VCaP (cell line): ENCODE data around the gene BIK.

Experiments used
- H3K27ac ChIP-seq: fragments of 450-650 bp; 2 replicates; pipeline ENCODE4 v1.5.1; 2017
- CTCF ChIP-seq: fragments of 450-650 bp; conservative IDR thresholded peaks from 2 replicates; pipeline ENCODE4 v1.5.1; 2017; ENCODE audit warnings: mild to moderate bottlenecking, moderate library complexity

The BIK gene

GRCh38 chr22:43118953-43119458 is 8.5 kb downstream of the BIK start:
- peak overlapping the region; percentile 98 for H3K27ac ChIP-seq

DNA sequence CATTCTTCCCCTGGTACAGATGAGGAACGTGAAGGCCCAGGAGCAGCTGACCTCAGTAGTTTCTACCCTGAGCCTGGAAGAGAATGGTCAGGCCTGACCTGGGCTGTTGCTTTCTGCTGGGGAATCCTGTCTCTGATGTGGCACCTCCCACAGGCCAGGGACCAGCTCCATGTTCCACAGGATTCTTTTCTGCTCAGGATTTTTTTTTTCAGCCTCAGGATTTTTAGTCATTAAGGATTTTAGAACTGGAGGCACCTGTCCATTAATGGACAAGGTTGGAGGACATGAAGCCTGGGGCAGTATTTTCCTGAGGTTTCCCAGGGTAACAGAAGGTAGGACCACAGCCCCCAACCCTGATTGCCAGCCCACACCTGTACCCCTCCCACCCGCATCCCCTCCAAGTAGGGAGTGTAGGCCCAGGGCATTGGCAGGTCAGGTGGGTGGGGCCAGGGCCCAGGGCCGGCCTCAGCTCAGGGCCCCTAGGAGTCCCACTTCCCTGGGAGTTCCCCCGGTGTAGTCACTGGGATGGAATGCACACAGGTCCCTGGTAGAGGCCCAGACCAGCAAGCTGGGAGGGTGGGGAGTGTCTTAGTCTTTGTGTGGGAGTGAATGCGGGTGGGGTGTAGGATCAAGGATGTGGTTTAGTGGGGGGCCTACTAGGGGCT is 16.1 kb downstream of the BIK start:
- no peak for TF ChIP-seq CTCF

More at GRCh38 chr22:43118953-43119458, 8.5 kb downstream of the BIK start:
- no peak for TF ChIP-seq CTCF

GRCh38 chr22:43127166-43127908 is 16.8 kb downstream of the BIK start:
- no peak for TF ChIP-seq CTCF

More for the DNA sequence above, 16.1 kb downstream of the BIK start:
- peak overlapping the region; percentile 3; the same call in 1 of the 2 replicates for H3K27ac ChIP-seq

GRCh38 chr22:43128116-43128515 is 17.6 kb downstream of the BIK start:
- no peak overlapping the region for H3K27ac ChIP-seq

More at GRCh38 chr22:43127166-43127908, 16.8 kb downstream of the BIK start:
- peak overlapping the region; percentile 3; the same call in 1 of the 2 replicates for H3K27ac ChIP-seq

DNA sequence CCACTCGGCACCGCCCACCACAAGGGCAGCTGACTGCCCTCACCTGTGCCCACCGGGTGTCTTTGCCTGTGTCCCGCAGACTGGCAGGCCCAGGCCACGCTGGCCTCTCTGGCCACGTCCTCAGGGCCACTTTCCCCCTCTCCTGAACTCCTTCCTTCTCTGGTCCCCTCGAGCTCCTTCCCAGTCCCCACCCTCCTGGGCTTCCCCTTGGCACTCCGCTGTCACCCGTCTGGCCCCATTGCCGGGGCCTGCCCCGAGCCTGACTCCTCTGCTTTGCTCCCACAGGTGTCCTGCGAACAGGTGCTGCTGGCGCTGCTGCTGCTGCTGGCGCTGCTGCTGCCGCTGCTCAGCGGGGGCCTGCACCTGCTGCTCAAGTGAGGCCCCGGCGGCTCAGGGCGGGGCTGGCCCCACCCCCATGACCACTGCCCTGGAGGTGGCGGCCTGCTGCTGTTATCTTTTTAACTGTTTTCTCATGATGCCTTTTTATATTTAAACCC is 18.4 kb downstream of the BIK start:
- TF ChIP-seq CTCF = no peak
- peak overlapping the region; percentile 15 for H3K27ac ChIP-seq

More at GRCh38 chr22:43128116-43128515, 17.6 kb downstream of the BIK start:
- no peak for TF ChIP-seq CTCF

DNA sequence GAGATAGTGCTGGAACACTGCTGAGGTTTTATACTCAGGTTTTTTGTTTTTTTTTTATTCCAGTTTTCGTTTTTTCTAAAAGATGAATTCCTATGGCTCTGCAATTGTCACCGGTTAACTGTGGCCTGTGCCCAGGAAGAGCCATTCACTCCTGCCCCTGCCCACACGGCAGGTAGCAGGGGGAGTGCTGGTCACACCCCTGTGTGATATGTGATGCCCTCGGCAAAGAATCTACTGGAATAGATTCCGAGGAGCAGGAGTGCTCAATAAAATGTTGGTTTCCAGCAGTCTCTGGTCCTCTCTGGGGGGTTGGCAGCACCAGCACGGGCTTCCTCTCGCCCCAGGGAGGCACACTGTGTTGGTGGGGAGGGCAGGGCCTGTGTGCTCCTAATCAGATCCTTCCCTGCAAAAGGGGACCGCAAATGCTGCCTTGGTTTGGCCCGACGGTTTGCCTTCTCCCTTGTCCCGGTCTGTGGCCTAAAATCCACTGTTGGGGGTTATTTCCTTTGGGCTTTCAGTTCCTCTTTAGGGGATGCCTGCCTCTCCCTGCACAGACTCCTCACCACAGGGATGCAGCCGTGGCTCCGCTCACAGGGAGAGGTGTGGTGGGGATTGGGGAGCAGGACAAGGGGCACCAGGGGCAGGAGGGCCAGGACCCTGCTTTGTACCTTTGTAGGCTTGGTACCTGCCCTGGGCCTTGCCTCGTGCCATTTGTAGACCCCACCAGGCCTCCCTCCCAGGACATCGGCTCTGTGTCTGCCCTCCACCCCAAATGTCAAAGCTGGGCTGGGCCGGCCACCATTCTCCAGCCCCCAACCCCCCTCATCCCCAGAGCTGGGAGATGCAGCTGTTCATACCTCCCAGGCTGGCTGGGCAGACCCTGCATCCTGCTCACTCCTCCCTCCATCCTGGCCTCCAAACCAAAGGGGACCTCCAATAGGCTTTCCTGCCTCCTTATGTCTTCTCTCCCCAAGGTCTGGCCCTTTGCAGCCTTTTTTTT is 19.2 kb downstream of the BIK start:
- H3K27ac ChIP-seq = peak overlapping the region; percentile 15
- no peak for TF ChIP-seq CTCF
